Astrocyte of the hippocampus (primary cell): ENCODE measurements around the gene GLTPD2.

ENCODE experiments used
- DNase-seq: peaks from one replicate; pipeline ENCODE4 v3.0.0; 2011; ENCODE audit warnings: low read depth, low spot score

GLTPD2 gene

GRCh38 chr17:4771519-4772234, 17.1 kb upstream of the GLTPD2 start, which contains the start of gene TM4SF5:
Gene TM4SF5, plus strand, starts transcription at chr17:4771886. Its CDS starts 37 bp downstream, at chr17:4771923.
- peak; percentile 8 for DNase-seq

- DNase-seq, result no peak
Measured at GRCh38 chr17:4772235-4772613, 16.5 kb upstream of the GLTPD2 start.

- DNase-seq, result no peak
Measured at GRCh38 chr17:4777969-4778760, 10.6 kb upstream of the GLTPD2 start.

- DNase-seq, result no peak
Measured at GRCh38 chr17:4780325-4780955, 8.3 kb upstream of the GLTPD2 start.

- DNase-seq, result no peak
Measured at GRCh38 chr17:4782652-4783051, 6.1 kb upstream of the GLTPD2 start.

- DNase-seq, result peak; percentile 22
Measured at GRCh38 chr17:4785311-4786105, 3.3 kb upstream of the GLTPD2 start.

GRCh38 chr17:4786106-4786511, 2.7 kb upstream of the GLTPD2 start, which contains the start of gene VMO1:
Gene VMO1, minus strand, starts transcription at chr17:4786364. Its CDS starts 12 bp downstream, at chr17:4786352.
- DNase-seq, result peak; percentile 27

- peak; percentile 28 for DNase-seq
Measured at GRCh38 chr17:4786516-4786915, 2.2 kb upstream of the GLTPD2 start.

GRCh38 chr17:4788159-4788806, 481 bp upstream of the GLTPD2 start:
- no peak for DNase-seq

GRCh38 chr17:4789701-4789950, 862 bp downstream of the GLTPD2 start:
- DNase-seq, result no peak

- peak; percentile 94 for DNase-seq
Measured at GRCh38 chr17:4789951-4790704, 1.4 kb downstream of the GLTPD2 start.

GRCh38 chr17:4790705-4791088, 1.9 kb downstream of the GLTPD2 start:
- no peak for DNase-seq

- DNase-seq, result no peak
Measured at GRCh38 chr17:4795168-4795567, 6.4 kb downstream of the GLTPD2 start.

- DNase-seq, result peak; percentile 62
Measured at GRCh38 chr17:4796552-4796920, 7.8 kb downstream of the GLTPD2 start.

- no peak for DNase-seq
Measured at GRCh38 chr17:4800462-4801196, 11.9 kb downstream of the GLTPD2 start.

- DNase-seq, result no peak
Measured at GRCh38 chr17:4802228-4802627, 13.5 kb downstream of the GLTPD2 start, which contains the start of gene C17orf114. Gene C17orf114, minus strand, starts transcription at chr17:4802328.

GRCh38 chr17:4806456-4806776, 17.7 kb downstream of the GLTPD2 start:
- DNase-seq, result no peak

GRCh38 chr17:4806777-4807604, 18.2 kb downstream of the GLTPD2 start, which contains the start of gene PLD2:
Gene PLD2, plus strand, starts transcription at chr17:4807152. Its CDS starts 621 bp downstream, at chr17:4807773.
- DNase-seq, result peak; percentile 95
